Measurements from ENCODE around the gene GPANK1. TPM values are rescaled to one million over a fixed set of nuclear protein-coding genes. Genes with fewer than 3 reads are reported as not detected.

Gene GPANK1
- total RNA-seq, 1 donor from 2014 or later, result 21.0 TPM

GRCh38 chr6:31693535-31693934 is 28.7 kb upstream of the GPANK1 start:
- peaks cover 32% of the 10 kb centered on the region for H3K36me3 Mint-ChIP-seq
- Histone ChIP-seq H4K20me1 (ENCODE audit: low read depth) (peaks cover 3% of the 10 kb centered on the region), H3K79me2 (ENCODE audit: low read depth) (no peaks in the 10 kb centered on the region), H3K36me3 (no peaks in the 10 kb centered on the region), H3K9me3 (ENCODE audit: low read depth) (no peaks in the 10 kb centered on the region), H3F3A (ENCODE audit: low read depth) (no peaks in the 10 kb centered on the region), H3K4me1 (no peaks in the 10 kb centered on the region), H3K4me3 (no peak overlapping the region), H2AFZ (replicated peaks) (no peak overlapping the region), H3K4me2 (no peak overlapping the region), H3K27me3 (no peaks in the 10 kb centered on the region), H3K27ac (no peak overlapping the region), H3K9ac (no peak overlapping the region)
- no peaks in the 10 kb centered on the region for H3K9me3 Mint-ChIP-seq
- DNase-seq (ENCODE audit: low spot score), result no peak
- TF ChIP-seq CTCF (IDR thresholded peaks at IDR 0.05), result no peak
- no peak for TF ChIP-seq EZH2phosphoT487 (IDR thresholded peaks at IDR 0.05)
- TF ChIP-seq EZH2 (IDR thresholded peaks at IDR 0.05), result no peak
- H3K27ac Mint-ChIP-seq, result no peak overlapping the region
- no peaks in the 10 kb centered on the region for H3K27me3 Mint-ChIP-seq (ENCODE audit: insufficient read depth, low read depth)
- no peaks in the 10 kb centered on the region for H3K4me1 Mint-ChIP-seq
- H3K4me3 Mint-ChIP-seq, result no peak overlapping the region

GRCh38 chr6:31692886-31693285 is 28.1 kb upstream of the GPANK1 start:
- Histone ChIP-seq H3K27ac (no peak overlapping the region), H3K36me3 (no peaks in the 10 kb centered on the region), H3F3A (ENCODE audit: low read depth) (no peaks in the 10 kb centered on the region), H3K4me1 (no peaks in the 10 kb centered on the region), H3K9ac (no peak overlapping the region), H3K4me3 (no peak overlapping the region), H3K4me2 (no peak overlapping the region), H3K27me3 (no peaks in the 10 kb centered on the region), H2AFZ (replicated peaks) (no peak overlapping the region), H3K9me3 (ENCODE audit: low read depth) (no peaks in the 10 kb centered on the region), H3K79me2 (ENCODE audit: low read depth) (no peaks in the 10 kb centered on the region), H4K20me1 (ENCODE audit: low read depth) (peaks cover 3% of the 10 kb centered on the region)
- Mint-ChIP-seq H3K27me3 (ENCODE audit: insufficient read depth, low read depth) (no peaks in the 10 kb centered on the region), H3K4me1 (peaks cover 2% of the 10 kb centered on the region), H3K9me3 (no peaks in the 10 kb centered on the region), H3K36me3 (peaks cover 32% of the 10 kb centered on the region), H3K4me3 (no peak overlapping the region), H3K27ac (no peak overlapping the region)
- TF ChIP-seq CTCF (IDR thresholded peaks at IDR 0.05) (no peak), EZH2 (IDR thresholded peaks at IDR 0.05) (no peak), EZH2phosphoT487 (IDR thresholded peaks at IDR 0.05) (no peak)
- DNase-seq (ENCODE audit: low spot score), result no peak

GRCh38 chr6:31692353-31692752 is 27.6 kb upstream of the GPANK1 start:
- Histone ChIP-seq H3K27me3 (no peaks in the 10 kb centered on the region), H3K4me1 (no peaks in the 10 kb centered on the region), H3K27ac (no peak overlapping the region), H4K20me1 (ENCODE audit: low read depth) (peaks cover 3% of the 10 kb centered on the region), H2AFZ (replicated peaks) (no peak overlapping the region), H3K4me3 (no peak overlapping the region), H3K9me3 (ENCODE audit: low read depth) (no peaks in the 10 kb centered on the region), H3F3A (ENCODE audit: low read depth) (no peaks in the 10 kb centered on the region), H3K4me2 (no peak overlapping the region), H3K9ac (no peak overlapping the region), H3K36me3 (no peaks in the 10 kb centered on the region), H3K79me2 (ENCODE audit: low read depth) (no peaks in the 10 kb centered on the region)
- Mint-ChIP-seq H3K9me3 (no peaks in the 10 kb centered on the region), H3K36me3 (peaks cover 33% of the 10 kb centered on the region), H3K4me1 (peaks cover 3% of the 10 kb centered on the region), H3K27me3 (ENCODE audit: insufficient read depth, low read depth) (no peaks in the 10 kb centered on the region), H3K4me3 (no peak overlapping the region), H3K27ac (no peak overlapping the region)
- no peak for DNase-seq (ENCODE audit: low spot score)
- TF ChIP-seq EZH2phosphoT487 (IDR thresholded peaks at IDR 0.05), result no peak
- TF ChIP-seq CTCF (IDR thresholded peaks at IDR 0.05), result no peak
- TF ChIP-seq EZH2 (IDR thresholded peaks at IDR 0.05), result no peak

Measured in neural progenitor cell (in vitro differentiated cells).